Fibroblast of gingiva (primary cell): ENCODE measurements around the gene SPC24.
A peak's percentile ranks its signal among the peaks of the same experiment; 100 is the strongest.
"Not testable (repeated sequence)": the region's sequence is repeated elsewhere in the genome, so short reads cannot be mapped to it uniquely, and the experiment has no call there.

Experiments
- DNase-seq: peaks from one replicate; pipeline ENCODE4 v3.0.0-alpha.2; 2011; ENCODE audit warnings: low read depth

Gene SPC24

GRCh38 chr19:11125994-11126685 lies 29.4 kb downstream of the SPC24 start:
- peak; percentile 66 for DNase-seq

GRCh38 chr19:11124157-11124556 lies 31.4 kb downstream of the SPC24 start:
- DNase-seq = not testable (repeated sequence)

- DNase-seq = no peak
These were observed 32.5 kb downstream of the SPC24 start for GRCh38 chr19:11123114-11123513.

- DNase-seq = not testable (repeated sequence)
These were observed 33.6 kb downstream of the SPC24 start for GRCh38 chr19:11121963-11122362.

GRCh38 chr19:11116507-11116906 lies 39.1 kb downstream of the SPC24 start:
- DNase-seq = no peak

GRCh38 chr19:11115895-11116446 lies 39.6 kb downstream of the SPC24 start:
- DNase-seq = no peak

GRCh38 chr19:11115042-11115441 lies 40.5 kb downstream of the SPC24 start:
- DNase-seq = no peak

- DNase-seq = no peak
These were observed 42.4 kb downstream of the SPC24 start for GRCh38 chr19:11113140-11113708.

GRCh38 chr19:11111771-11112144 lies 43.8 kb downstream of the SPC24 start:
- DNase-seq = no peak

GRCh38 chr19:11111117-11111770 lies 44.3 kb downstream of the SPC24 start:
- DNase-seq = no peak

GRCh38 chr19:11108746-11109145 lies 46.8 kb downstream of the SPC24 start:
- no peak for DNase-seq

- no peak for DNase-seq
These were observed 49.1 kb downstream of the SPC24 start for GRCh38 chr19:11106477-11106876.

- DNase-seq = no peak
These were observed 50.5 kb downstream of the SPC24 start for GRCh38 chr19:11105014-11105636.

- not testable (repeated sequence) for DNase-seq
These were observed 51.9 kb downstream of the SPC24 start for GRCh38 chr19:11103667-11104066.

- DNase-seq = no peak
These were observed 52.6 kb downstream of the SPC24 start for GRCh38 chr19:11102944-11103343.

- DNase-seq = no peak
These were observed 54.5 kb downstream of the SPC24 start for GRCh38 chr19:11101057-11101456.

- no peak for DNase-seq
These were observed 55.5 kb downstream of the SPC24 start for GRCh38 chr19:11100049-11100448.

- no peak for DNase-seq
These were observed 56.7 kb downstream of the SPC24 start for GRCh38 chr19:11098861-11099260.

- no peak for DNase-seq
These were observed 57.3 kb downstream of the SPC24 start for GRCh38 chr19:11098327-11098726.

- not testable (repeated sequence) for DNase-seq
These were observed 58.2 kb downstream of the SPC24 start for GRCh38 chr19:11097367-11097766.

- DNase-seq = peak; percentile 97
These were observed 59.3 kb downstream of the SPC24 start for GRCh38 chr19:11096210-11096841.
